ENCODE data around the gene FOXN3.
A peak's percentile ranks its signal among the peaks of the same experiment; 100 is the strongest.

The FOXN3 gene

GRCh38 chr14:89356496-89356895 lies 60.5 kb downstream of the FOXN3 start:
- DNase-seq = no peak

DNA sequence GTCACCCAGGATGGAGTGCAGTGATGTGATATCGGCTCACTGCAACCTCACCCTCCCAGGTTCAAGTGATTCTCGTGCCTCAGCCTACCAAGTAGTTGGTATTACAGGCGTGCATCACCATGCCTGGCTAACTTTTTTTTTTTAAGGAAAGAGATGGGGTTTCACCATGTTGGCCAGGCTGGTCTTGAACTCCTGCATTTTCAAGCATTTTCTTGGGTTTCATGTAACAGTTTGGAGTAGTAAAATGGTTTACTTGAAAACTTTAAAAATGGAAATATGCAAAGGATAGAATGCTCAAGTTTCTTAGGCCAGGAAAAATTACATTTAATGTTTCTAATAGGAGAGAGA lies 63.3 kb downstream of the FOXN3 start:
- DNase-seq = no peak

GRCh38 chr14:89352976-89353765 lies 63.9 kb downstream of the FOXN3 start:
- DNase-seq = no peak

GRCh38 chr14:89351516-89352404 lies 65.3 kb downstream of the FOXN3 start:
- no peak for DNase-seq

- no peak for DNase-seq
These were observed 65.9 kb downstream of the FOXN3 start for GRCh38 chr14:89351221-89351515.

GRCh38 chr14:89350152-89350551 lies 66.9 kb downstream of the FOXN3 start:
- DNase-seq = no peak

GRCh38 chr14:89349171-89350008 lies 67.6 kb downstream of the FOXN3 start:
- peak; percentile 83 to 85 for DNase-seq

DNA sequence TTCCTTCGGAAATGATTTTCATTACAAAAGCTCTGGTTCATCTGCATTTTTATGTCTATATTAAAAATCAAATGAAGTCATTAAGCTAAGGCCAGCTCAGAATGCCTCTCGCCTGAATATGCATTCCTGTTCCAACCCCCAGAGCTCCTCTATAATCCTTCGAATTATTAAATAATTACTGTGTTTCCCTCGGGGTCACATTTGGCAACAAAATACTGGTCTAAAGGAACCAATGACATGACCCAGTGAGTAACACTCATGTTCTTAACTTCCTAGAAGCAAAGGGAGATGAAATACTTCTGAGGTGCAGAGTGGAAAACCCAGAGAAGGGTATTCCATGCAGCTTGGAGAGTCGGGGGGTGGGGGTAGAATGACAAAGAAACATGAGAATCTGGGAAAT lies 68.3 kb downstream of the FOXN3 start:
- DNase-seq = no peak

GRCh38 chr14:89347885-89348284 lies 69.1 kb downstream of the FOXN3 start:
- DNase-seq = no peak

GRCh38 chr14:89344920-89345254 lies 72.1 kb downstream of the FOXN3 start:
- DNase-seq = peak; percentile 19 to 55

DNA sequence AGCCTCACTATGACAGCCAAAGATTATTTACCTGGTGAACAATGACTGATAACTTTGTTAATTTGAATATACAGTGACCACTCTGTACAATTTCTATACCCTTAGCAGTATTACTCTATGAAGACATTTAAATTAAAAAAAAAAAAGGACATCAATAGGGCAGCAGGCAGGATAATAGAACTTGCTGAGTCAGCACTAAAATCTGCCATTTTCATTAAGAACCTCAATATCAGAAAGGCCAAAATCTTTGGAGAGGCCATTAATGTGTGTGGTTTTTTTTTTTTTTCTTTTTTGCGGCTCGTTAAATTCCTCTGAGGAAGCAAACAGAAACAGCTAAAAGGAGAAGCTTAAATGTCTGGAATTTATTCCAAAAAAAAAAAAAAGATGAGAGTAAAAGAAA lies 73.7 kb downstream of the FOXN3 start:
- DNase-seq = no peak

GRCh38 chr14:89342049-89342448 lies 75.0 kb downstream of the FOXN3 start:
- DNase-seq = no peak

DNA sequence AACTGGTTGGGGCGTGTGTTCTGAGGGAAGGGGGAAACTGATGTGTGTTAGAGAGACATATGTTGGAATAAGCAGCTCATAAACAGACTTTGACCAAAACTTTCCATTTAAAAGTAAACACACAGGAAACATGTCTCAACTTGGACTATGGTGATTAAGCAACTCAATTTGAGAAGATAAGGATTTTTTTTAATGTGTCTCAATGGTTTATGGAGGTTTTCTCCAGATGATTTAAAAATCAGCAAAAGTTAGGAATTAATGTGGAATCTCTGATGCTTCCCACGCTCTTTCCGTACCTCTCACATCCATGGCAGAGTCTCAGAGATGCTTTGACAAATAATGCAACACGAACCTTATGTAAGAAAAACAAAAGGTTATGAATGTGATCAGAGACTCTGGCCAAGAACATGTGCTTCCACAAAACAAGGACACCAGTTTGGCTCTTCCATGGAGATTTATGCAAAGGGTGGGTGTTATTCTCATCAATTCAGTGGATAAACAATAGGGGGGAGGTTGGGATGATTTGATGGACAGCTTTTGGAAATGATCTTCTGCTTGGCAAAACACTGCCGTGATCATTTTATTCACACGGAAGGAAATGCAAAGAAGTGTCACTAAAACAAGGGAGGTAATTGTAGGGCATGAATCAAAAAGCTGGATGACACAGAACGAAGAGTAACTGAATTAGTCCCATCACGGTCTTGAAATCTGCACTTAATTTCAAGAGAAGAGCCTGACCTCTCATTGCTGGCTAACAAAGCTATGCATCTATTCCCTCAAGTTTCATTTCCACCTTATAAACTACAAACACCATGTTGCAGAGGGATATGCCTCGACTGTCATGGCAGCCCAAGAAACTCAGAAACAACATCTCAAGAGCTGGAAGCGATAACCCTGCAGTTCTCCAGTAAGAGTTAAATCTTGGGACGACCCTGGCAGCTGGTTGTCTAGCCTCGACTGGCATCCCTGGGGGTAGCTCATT lies 76.5 kb downstream of the FOXN3 start:
- no peak for DNase-seq

DNA sequence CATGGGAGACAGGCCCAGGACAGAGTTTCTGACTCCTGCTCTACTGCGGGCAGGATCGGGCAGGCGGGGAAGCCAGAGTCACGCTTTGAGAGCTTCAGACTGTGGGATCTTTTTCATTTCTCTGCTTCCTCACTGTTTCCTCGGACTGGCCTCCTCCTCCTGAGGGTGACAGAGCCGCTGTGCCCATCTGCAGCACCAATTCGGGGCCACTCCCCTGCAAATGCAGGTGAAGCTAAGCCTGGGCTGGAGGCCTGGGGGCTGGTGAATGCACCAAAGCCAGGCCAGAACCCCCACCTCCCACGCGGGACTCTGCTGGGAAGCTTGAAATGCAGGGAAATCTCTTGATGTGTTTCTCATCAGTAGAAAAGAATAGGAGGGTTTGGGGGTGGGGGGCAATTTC lies 77.5 kb downstream of the FOXN3 start:
- no peak for DNase-seq

DNA sequence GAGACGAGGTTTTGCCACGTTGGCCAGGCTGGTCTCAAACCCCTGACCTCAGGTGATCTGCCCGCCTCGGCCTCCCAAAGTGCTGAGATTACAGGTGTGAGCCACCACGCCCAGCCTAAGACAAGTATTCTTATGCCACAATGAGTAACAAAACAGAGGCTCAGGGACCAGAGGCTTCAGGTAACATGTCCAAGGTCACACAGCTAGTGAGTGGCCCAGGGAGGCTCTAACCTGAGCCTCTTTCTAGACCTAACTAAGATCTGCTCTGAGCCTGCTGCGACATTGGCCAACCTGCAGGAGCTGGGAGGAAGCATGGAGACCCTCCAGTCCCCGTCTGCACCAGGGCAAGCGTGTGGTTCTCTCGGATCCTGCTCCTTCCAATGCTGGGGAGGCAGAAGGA lies 77.9 kb downstream of the FOXN3 start:
- DNase-seq = no peak

DNA sequence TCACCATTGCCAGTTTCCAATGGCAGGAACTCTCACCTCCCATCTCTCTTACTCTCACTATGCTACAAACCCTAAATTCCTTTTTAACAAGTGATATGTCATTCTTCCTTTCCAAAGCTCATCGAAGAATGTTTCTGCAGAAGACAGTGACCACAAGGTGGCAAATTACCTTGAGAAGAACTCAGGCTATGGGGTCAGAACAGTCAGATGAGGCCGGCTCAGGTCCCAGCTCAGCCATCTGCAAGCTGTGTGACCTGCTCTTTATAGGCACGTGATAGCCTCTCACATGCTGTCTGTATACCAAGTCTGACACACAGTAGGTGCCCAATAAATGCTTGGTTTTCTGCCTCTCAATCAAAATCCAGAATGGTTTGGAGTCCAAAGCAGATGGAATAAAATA lies 80.7 kb downstream of the FOXN3 start:
- no peak for DNase-seq

- no peak for DNase-seq
These were observed 85.0 kb downstream of the FOXN3 start for GRCh38 chr14:89332031-89332430.

DNA sequence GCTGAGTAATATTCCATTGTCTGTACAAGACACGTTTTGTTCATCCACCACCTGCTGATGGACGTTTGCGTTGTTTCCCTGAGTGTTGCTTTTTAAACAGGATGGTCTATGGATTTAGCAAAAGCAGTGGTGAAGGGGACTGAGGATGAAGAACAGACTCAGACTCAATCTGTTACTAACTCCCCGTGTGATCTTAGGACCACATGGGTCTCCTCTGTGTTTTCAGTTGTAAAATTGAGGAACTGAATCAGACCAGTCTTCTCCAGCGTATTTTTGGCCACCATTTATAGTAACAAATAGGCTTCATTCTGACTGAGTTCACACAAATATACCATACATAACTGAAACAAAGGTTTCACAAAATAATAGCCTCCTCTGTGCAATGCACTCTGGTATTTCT lies 85.6 kb downstream of the FOXN3 start:
- DNase-seq = no peak

DNA sequence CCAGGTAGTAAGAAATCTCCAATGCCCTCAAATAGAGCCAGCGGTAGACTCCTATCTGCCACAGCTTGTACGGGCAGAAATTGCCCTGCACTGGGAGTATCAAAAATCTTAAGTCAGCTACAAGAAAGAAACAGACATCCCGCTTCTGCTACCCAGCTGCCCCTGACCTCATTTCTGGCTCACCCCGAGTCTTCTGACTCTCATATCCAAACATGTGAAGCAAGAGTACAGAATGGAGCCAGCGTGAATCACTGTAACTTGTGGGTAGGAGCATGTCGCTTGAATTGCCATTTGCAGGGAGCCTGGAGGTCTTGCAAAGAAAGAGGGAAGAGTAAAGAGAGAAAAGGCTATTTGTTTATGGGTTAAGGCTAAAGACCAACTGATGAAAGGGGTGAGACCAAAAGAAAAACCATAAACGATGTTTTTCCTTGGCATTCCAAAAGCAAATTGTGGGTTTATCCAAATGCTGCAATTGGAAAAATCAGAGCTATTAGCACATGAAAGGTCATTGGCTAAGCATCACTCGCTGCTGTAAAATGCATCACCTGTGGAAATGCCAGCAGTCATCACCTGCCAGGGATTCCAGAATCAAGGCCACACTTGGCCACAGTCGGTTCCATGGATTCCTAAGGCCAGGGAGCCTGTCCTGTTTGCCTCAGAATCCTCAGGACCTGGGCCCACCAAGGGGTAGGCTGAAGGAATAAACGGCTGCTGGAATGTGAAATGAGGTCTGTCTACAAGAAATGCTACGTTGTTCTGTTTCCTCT lies 86.6 kb downstream of the FOXN3 start:
- DNase-seq = no peak

DNA sequence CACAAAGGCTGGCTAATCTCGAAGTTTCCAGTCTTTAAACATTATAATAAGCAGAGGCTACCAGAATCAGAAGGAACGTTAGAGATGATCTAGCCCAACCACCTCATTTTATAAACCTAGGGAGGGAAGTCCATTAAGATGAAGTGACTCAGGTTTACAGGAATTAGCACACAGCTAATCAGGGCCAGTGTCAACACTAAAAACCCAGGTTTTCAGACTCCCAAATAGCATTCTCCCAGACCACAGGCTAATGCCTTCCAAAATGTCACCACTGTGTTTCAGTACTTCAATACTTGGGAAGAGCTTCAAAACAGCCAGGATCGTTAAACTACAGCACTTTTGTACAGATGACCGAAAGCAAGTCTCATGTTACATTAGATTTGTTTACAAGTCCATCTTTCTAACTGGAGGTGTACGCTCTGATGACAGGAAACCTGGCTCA lies 89.2 kb downstream of the FOXN3 start:
- no peak for DNase-seq

- no peak for DNase-seq
These were observed 91.1 kb downstream of the FOXN3 start for GRCh38 chr14:89325959-89326358.

Data from NCI-H446 (cell line).